Stimulated activated CD4-positive, alpha-beta T cell treated with anti-CD3 and anti-CD28 coated beads, Interleukin-15, amount 100 ng/mL, for 48 hours (primary cell): Measurements from ENCODE around the gene SELP.
A peak's percentile ranks its signal among the peaks of the same experiment; 100 is the strongest.

Experiments used
- DNase-seq, 2 donors: peaks; one replicate each; pipeline ENCODE4 v3.0.0-alpha.2; 2020; ENCODE audit warnings: low read depth in 2 of 2

SELP gene

GRCh38 chr1:169576241-169576934 lies 53.5 kb downstream of the SELP start:
- DNase-seq = no peak

GRCh38 chr1:169574336-169574735 lies 55.6 kb downstream of the SELP start:
- DNase-seq = no peak

- no peak for DNase-seq
Observed at GRCh38 chr1:169572187-169572586, 57.7 kb downstream of the SELP start.

GRCh38 chr1:169571450-169571849 lies 58.5 kb downstream of the SELP start:
- no peak for DNase-seq

GRCh38 chr1:169570172-169570574 lies 59.8 kb downstream of the SELP start:
- no peak for DNase-seq

- no peak for DNase-seq
Observed at GRCh38 chr1:169568497-169568896, 61.4 kb downstream of the SELP start.

GRCh38 chr1:169565335-169566271 lies 64.3 kb downstream of the SELP start:
- no peak for DNase-seq

GRCh38 chr1:169563650-169564049 lies 66.3 kb downstream of the SELP start:
- DNase-seq = no peak

- no peak for DNase-seq
Observed at GRCh38 chr1:169563019-169563615, 66.8 kb downstream of the SELP start.

GRCh38 chr1:169561692-169562091 lies 68.2 kb downstream of the SELP start:
- no peak for DNase-seq

- DNase-seq = no peak
Observed at GRCh38 chr1:169557131-169557530, 72.8 kb downstream of the SELP start.

GRCh38 chr1:169550294-169550693 lies 79.6 kb downstream of the SELP start:
- no peak for DNase-seq

GRCh38 chr1:169548282-169548681 lies 81.6 kb downstream of the SELP start:
- DNase-seq = no peak

GRCh38 chr1:169546087-169546995 lies 83.6 kb downstream of the SELP start:
- peak in 1 of 2 donors; percentile 22 for DNase-seq

- DNase-seq = no peak
Observed at GRCh38 chr1:169545472-169545871, 84.5 kb downstream of the SELP start.

GRCh38 chr1:169538998-169539871 lies 90.7 kb downstream of the SELP start:
- DNase-seq = no peak
